DMS 273 (cell line): ENCODE results near the gene OR1N2.
"Not testable (repeated sequence)": the region's sequence is repeated elsewhere in the genome, so short reads cannot be mapped to it uniquely, and the experiment has no call there.

Experiments used
- DNase-seq: peaks from one replicate; lab custom pipeline; 2025; ENCODE audit not compliant: unreplicated experiment; lab: John Stamatoyannopoulos, UW

Gene OR1N2, protein sequence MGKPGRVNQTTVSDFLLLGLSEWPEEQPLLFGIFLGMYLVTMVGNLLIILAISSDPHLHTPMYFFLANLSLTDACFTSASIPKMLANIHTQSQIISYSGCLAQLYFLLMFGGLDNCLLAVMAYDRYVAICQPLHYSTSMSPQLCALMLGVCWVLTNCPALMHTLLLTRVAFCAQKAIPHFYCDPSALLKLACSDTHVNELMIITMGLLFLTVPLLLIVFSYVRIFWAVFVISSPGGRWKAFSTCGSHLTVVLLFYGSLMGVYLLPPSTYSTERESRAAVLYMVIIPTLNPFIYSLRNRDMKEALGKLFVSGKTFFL

DNA sequence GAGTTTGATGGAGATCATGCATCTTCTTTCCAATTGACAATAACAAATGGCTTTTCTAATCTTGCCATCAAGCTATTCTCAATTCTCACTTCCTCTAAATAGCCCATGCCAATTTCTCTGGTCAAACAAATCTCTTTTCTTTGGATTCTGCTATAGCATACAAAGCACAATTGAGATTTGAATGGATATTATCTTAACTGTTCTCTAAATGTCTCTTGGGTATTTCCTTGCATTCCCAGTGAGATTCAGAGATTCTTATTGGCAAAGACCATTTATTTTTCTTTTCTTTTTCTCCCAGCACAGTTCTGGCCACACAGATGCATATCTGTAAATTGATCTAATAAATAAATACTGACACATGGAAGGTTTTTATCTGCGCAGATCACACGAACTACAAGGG, at the start of gene OR1N2:
TSS of gene OR1N2 (plus strand) at position 301 of the 400 bp plus-strand sequence. CDS start 100 bp downstream, outside the sequence.
- DNase-seq = no peak

GRCh38 chr9:122506964-122507363, 45.9 kb upstream of the OR1N2 start:
- DNase-seq = no peak

DNA sequence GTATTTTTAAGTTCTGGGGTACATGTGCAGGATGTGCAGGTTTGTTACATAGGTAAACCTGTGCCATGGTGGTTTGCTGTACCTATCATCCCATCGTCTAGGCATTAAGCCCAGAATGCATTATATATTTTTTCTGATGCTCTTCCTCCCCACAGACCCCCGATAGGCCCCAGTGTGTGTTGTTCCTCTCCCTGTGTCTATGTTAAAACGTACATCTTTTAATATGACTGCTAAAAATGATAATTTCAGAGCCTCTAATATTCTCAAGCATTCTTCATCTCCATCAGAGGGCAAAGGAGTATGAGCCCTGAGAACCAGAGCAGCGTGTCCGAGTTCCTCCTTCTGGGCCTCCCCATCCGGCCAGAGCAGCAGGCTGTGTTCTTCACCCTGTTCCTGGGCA, 42.4 kb upstream of the OR1N2 start, which contains the start of gene OR1J2:
TSS of gene OR1J2 (plus strand) at position 301 of the 400 bp plus-strand sequence. CDS start at position 301, 0 bp downstream.
- DNase-seq = no peak

- no peak for DNase-seq
These were observed 34.7 kb upstream of the OR1N2 start for GRCh38 chr9:122518226-122518625.

- DNase-seq = no peak
These were observed 34.1 kb upstream of the OR1N2 start, which contains the start of gene OR1J4 for GRCh38 chr9:122518841-122519240. Gene OR1J4, plus strand, starts transcription at chr9:122519141. Its CDS starts 0 bp downstream, at chr9:122519141.

- no peak for DNase-seq
These were observed 33.5 kb upstream of the OR1N2 start for GRCh38 chr9:122519376-122519775.

- no peak for DNase-seq
These were observed 26.3 kb upstream of the OR1N2 start for GRCh38 chr9:122526602-122527001.

- DNase-seq = no peak
These were observed 25.7 kb upstream of the OR1N2 start, which contains the start of gene OR1N1 for GRCh38 chr9:122527193-122527592. Gene OR1N1, minus strand, starts transcription at chr9:122527293. Its CDS starts 0 bp downstream, at chr9:122527293.

- DNase-seq = not testable (repeated sequence)
These were observed 21.8 kb upstream of the OR1N2 start for GRCh38 chr9:122531157-122531556.

DNA sequence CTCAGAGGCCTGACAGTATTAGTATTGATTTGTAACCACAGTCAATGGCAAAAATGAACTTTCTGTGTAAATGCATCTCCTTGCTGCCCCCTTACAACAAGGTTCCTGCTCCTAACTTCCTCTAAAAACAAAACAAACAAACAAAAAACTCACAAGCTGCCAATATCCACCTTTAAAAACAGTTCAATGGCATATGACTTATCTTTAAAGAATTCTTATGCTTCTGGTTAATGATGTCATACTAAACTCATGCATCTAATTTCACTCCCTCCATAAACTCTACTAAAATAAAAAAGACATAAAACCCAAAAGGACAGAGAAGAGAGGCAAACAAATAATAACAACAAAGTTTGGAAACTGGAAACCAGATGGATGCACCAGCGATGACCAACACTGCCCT, 16.8 kb upstream of the OR1N2 start:
- DNase-seq = no peak

DNA sequence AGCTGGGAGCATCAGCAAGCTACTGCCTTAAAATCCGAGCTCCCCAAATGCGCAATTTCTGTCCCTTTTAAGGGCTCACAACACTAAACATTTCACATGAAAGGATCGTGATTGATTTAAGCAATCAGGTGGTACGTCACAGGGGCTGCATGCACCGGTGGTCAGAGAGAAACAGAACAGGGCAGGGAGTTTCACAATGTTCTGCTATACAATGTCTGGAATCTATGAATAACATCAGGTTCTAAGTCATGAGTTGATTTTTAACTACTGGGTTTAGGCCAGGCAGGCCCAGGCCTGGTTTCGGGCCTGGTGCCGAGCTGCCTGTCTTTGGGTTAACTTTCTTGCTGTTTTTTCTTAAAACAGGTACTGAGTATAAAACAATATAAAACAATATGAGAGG, 15.8 kb upstream of the OR1N2 start:
- DNase-seq = not testable (repeated sequence)

GRCh38 chr9:122538757-122539156, 14.2 kb upstream of the OR1N2 start:
- DNase-seq = no peak

- no peak for DNase-seq
These were observed 6.7 kb upstream of the OR1N2 start for GRCh38 chr9:122546196-122546595.

GRCh38 chr9:122551371-122551770, 1.5 kb upstream of the OR1N2 start:
- no peak for DNase-seq

DNA sequence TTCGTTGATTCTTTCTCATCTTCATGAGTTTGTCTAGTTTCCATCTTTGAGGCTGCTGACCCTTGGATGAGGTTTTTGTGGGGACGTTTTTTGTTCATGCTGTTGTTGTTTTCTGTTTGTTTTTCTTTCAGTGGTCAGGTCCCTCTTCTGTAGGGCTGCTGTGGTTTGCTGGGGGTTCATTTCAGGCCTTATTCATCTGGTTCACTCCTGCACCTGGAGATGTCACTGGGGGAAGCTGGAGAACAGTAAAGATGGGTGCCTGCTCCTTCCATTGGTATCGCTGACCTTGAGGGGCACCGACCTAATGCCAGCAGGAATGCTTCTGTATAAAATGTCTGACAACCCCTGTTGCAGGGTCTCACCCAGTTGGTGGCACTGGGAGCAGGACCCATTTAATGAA, 8.5 kb downstream of the OR1N2 start:
- no peak for DNase-seq

- DNase-seq = no peak
These were observed 9.3 kb downstream of the OR1N2 start for GRCh38 chr9:122562134-122562760.

DNA sequence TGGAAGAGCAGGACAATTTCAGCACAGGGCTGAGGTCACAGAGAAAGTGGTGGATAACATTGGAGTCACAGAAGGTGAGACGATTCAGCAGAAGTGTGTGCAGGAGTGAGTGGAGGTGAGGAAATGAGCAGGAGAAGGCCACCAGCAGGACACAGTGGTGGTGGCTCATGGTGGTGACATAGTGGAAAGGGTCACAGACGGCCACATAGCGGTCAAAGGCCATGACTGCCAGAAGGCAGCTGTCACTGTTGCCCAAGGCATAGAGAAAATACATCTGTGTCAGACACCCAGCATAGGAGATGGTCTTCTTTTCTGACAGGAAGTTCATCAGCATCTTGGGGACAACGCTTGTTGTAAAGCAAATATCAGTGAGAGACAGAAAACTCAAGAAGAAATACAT, 15.0 kb downstream of the OR1N2 start:
- DNase-seq = no peak

- DNase-seq = no peak
These were observed 19.5 kb downstream of the OR1N2 start for GRCh38 chr9:122572456-122572855.

- no peak for DNase-seq
These were observed 27.0 kb downstream of the OR1N2 start for GRCh38 chr9:122579874-122580273.

GRCh38 chr9:122580360-122580759, 27.4 kb downstream of the OR1N2 start:
- DNase-seq = no peak

- DNase-seq = not testable (repeated sequence)
These were observed 30.4 kb downstream of the OR1N2 start, which contains the start of gene OR1L8 for GRCh38 chr9:122583284-122583683. Gene OR1L8, minus strand, starts transcription at chr9:122583384. Its CDS starts 14,907 bp downstream, at chr9:122568477.
